ENCODE results near the gene MED13.

MED13 gene

DNA sequence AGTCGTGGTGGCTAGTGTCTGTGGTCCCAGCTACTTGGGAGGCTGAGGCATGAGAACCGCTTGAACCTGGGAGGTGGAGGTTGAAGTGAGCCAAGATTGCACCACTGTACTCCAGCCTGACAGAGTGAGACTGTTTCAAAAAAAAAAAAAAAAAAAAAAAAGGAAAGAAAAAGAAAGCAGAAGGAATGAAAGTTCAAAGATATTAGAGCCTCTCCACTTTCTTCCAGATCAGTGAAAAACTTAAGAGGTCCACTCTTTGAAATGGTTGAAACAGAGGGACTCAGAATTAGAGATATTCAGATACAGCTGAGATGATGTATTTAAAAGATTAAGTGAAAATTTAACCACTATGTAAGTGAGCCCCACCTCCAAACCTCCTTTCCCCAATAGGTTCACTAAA, 16.8 kb downstream of the MED13 start:
- no peak overlapping the region for H3K4me3 ChIP-seq (ENCODE audit: low read depth, low read length)
- DNase-seq (ENCODE audit: low read depth) = no peak
- TF ChIP-seq CTCF (IDR thresholded peaks at IDR 0.05; ENCODE audit: low read depth, low read length, missing control alignments) = no peak
- in situ Hi-C loops (cut with HindIII; ENCODE audit: low sequenced_read_pairs) = no loop called here

GRCh38 chr17:62045517-62045916, 19.6 kb downstream of the MED13 start:
- in situ Hi-C loops (cut with HindIII; ENCODE audit: low sequenced_read_pairs) = no loop called here

GRCh38 chr17:62045109-62045508, 20.0 kb downstream of the MED13 start:
- no peak overlapping the region for H3K4me3 ChIP-seq (ENCODE audit: low read depth, low read length)
- no peak for TF ChIP-seq CTCF (IDR thresholded peaks at IDR 0.05; ENCODE audit: low read depth, low read length, missing control alignments)
- in situ Hi-C loops (cut with HindIII; ENCODE audit: low sequenced_read_pairs) = no loop called here

More at GRCh38 chr17:62045517-62045916, 19.6 kb downstream of the MED13 start:
- DNase-seq (ENCODE audit: low read depth) = no peak
- no peak overlapping the region for H3K4me3 ChIP-seq (ENCODE audit: low read depth, low read length)
- TF ChIP-seq CTCF (IDR thresholded peaks at IDR 0.05; ENCODE audit: low read depth, low read length, missing control alignments) = no peak

GRCh38 chr17:62043602-62044001, 21.5 kb downstream of the MED13 start:
- DNase-seq (ENCODE audit: low read depth) = no peak
- TF ChIP-seq CTCF (IDR thresholded peaks at IDR 0.05; ENCODE audit: low read depth, low read length, missing control alignments) = no peak
- H3K4me3 ChIP-seq (ENCODE audit: low read depth, low read length) = no peak overlapping the region
- in situ Hi-C loops (cut with HindIII; ENCODE audit: low sequenced_read_pairs) = no loop called here

More at GRCh38 chr17:62045109-62045508, 20.0 kb downstream of the MED13 start:
- DNase-seq (ENCODE audit: low read depth) = no peak

GRCh38 chr17:62043140-62043539, 21.9 kb downstream of the MED13 start:
- H3K4me3 ChIP-seq (ENCODE audit: low read depth, low read length) = no peak overlapping the region
- DNase-seq (ENCODE audit: low read depth) = no peak
- in situ Hi-C loops (cut with HindIII; ENCODE audit: low sequenced_read_pairs) = no loop called here
- TF ChIP-seq CTCF (IDR thresholded peaks at IDR 0.05; ENCODE audit: low read depth, low read length, missing control alignments) = no peak

GRCh38 chr17:62038248-62038647, 26.8 kb downstream of the MED13 start:
- TF ChIP-seq CTCF (IDR thresholded peaks at IDR 0.05; ENCODE audit: low read depth, low read length, missing control alignments) = no peak
- no peak overlapping the region for H3K4me3 ChIP-seq (ENCODE audit: low read depth, low read length)
- no peak for DNase-seq (ENCODE audit: low read depth)
- in situ Hi-C loops (cut with HindIII; ENCODE audit: low sequenced_read_pairs) = no loop called here

- DNase-seq (ENCODE audit: low read depth) = no peak
- in situ Hi-C loops (cut with HindIII; ENCODE audit: low sequenced_read_pairs) = no loop called here
- no peak overlapping the region for H3K4me3 ChIP-seq (ENCODE audit: low read depth, low read length)
- no peak for TF ChIP-seq CTCF (IDR thresholded peaks at IDR 0.05; ENCODE audit: low read depth, low read length, missing control alignments)
These were observed 31.8 kb downstream of the MED13 start for GRCh38 chr17:62033317-62033716.
